OCI-LY7 (cell line): ENCODE results near the gene ZNF532. TPM values are rescaled to one million over a fixed set of nuclear protein-coding genes. Genes with fewer than 3 reads are reported as not detected.

Source experiments
- BruUV-seq: library from RNA; stranded (reverse); fragments of 400-500 nt; replicated peaks from 2 replicates; lab custom pipeline; 2021; lab: Mats Ljungman, UMichigan
- CTCF ChIA-PET: fragments of 300-600 bp; sonication (Branson Sonifier 250); formaldehyde crosslinking; loops from one replicate; lab custom pipeline; 2022; ENCODE audit warnings: antibody characterized with exemption; ENCODE audit not compliant: unreplicated experiment; lab: Charles Lee
- POLR2A ChIA-PET: fragments of 300-600 bp; sonication (Branson Sonifier 250); formaldehyde crosslinking; loops from one replicate; lab custom pipeline; 2022; ENCODE audit warnings: antibody characterized with exemption; lab: Charles Lee
- DNase-seq: peaks from one replicate; pipeline ENCODE4 v3.0.0-alpha.2; 2015; ENCODE audit warnings: low spot score
- H2AFZ ChIP-seq: fragments of 200-600 bp; sonication (generic), shearing (Covaris generic); 2 replicates; pipeline ENCODE4 v1.6.1; 2014; ENCODE audit warnings: mild to moderate bottlenecking, antibody characterized with exemption, low read length, moderate library complexity
- H3K27ac ChIP-seq: fragments of 200-600 bp; sonication (generic); 2 replicates; pipeline ENCODE4 v1.5.1; 2014; ENCODE audit warnings: mixed run types, low read depth, mild to moderate bottlenecking, moderate library complexity, low read length, inconsistent platforms; ENCODE audit not compliant: poor library complexity, severe bottlenecking
- H3K36me3 ChIP-seq: fragments of 200-600 bp; sonication (generic); 2 replicates; pipeline ENCODE4 v1.6.1; 2014; ENCODE audit warnings: mild to moderate bottlenecking, antibody characterized with exemption, low read length, moderate library complexity, mixed read lengths; ENCODE audit not compliant: insufficient read depth
- H3K4me1 ChIP-seq: fragments of 200-600 bp; sonication (generic); 2 replicates; pipeline ENCODE4 v1.5.1; 2014; ENCODE audit warnings: mild to moderate bottlenecking, low read length; ENCODE audit not compliant: insufficient read depth, poor library complexity, severe bottlenecking
- H3K4me2 ChIP-seq: fragments of 200-600 bp; sonication (generic); 2 replicates; pipeline ENCODE4 v1.6.1; 2014; ENCODE audit warnings: mild to moderate bottlenecking, low read length
- H3K4me3 ChIP-seq: fragments of 200-600 bp; sonication (generic); 2 replicates; pipeline ENCODE4 v1.5.1; 2014; ENCODE audit warnings: mild to moderate bottlenecking, low read depth, low read length; ENCODE audit not compliant: poor library complexity, severe bottlenecking
- H3K79me2 ChIP-seq: fragments of 200-600 bp; sonication (generic); 2 replicates; pipeline ENCODE4 v1.6.1; 2016; ENCODE audit warnings: low read depth, mild to moderate bottlenecking, low read length, moderate library complexity, mixed read lengths; ENCODE audit not compliant: insufficient read depth
- H3K9me2 ChIP-seq: fragments of 200-600 bp; sonication (generic); 2 replicates; pipeline ENCODE4 v1.6.1; 2016; ENCODE audit warnings: mild to moderate bottlenecking, low read length, mixed read lengths; ENCODE audit not compliant: insufficient read depth
- H3K9me3 ChIP-seq: fragments of 200-600 bp; sonication (generic); 2 replicates; pipeline ENCODE4 v1.6.1; 2014; ENCODE audit warnings: mild to moderate bottlenecking, mixed run types, low read length, mixed read lengths
- H4K20me1 ChIP-seq: fragments of 200-600 bp; sonication (generic); 2 replicates; pipeline ENCODE4 v1.6.1; 2014; ENCODE audit warnings: mild to moderate bottlenecking, antibody characterized with exemption, low read length, moderate library complexity, mixed read lengths; ENCODE audit not compliant: insufficient read depth
- EZH2phosphoT487 ChIP-seq: fragments of 200-600 bp; sonication (generic); IDR thresholded peaks from 2 replicates; pipeline ENCODE4 v1.6.1; 2018; ENCODE audit warnings: low read depth, borderline replicate concordance, mild to moderate bottlenecking, mixed run types, antibody characterized with exemption, low read length, moderate library complexity, mixed read lengths
- intact Hi-C: fragments of 100-400 bp; cut with micrococcal nuclease; formaldehyde crosslinking; loops from one replicate; pipeline ENCODE4 v1.10.0; 2022; ENCODE audit not compliant: unreplicated experiment
- total RNA-seq, 2 experiments: library from RNA; depleted of rRNA in 1 of 2; stranded (reverse); fragments of >200 nt in 1 of 2; shearing (Covaris generic) in 1 of 2; gene quantifications; 2 replicates each; pipeline ENCODE4 v1.2.3, GENCODE V29; 2014 to 2022
- TF ChIP-seq, protein P1 (sequence below): fragments of 200-600 bp; sonication (generic); conservative IDR thresholded peaks from 2 replicates; pipeline ENCODE4 v1.5.1; 2014; ENCODE audit warnings: mild to moderate bottlenecking, antibody characterized with exemption, low read length, moderate library complexity, mixed read lengths

Gene ZNF532
- total RNA-seq, 2 experiments from 2014 or later = 10.4 to 18.7 TPM

DNA sequence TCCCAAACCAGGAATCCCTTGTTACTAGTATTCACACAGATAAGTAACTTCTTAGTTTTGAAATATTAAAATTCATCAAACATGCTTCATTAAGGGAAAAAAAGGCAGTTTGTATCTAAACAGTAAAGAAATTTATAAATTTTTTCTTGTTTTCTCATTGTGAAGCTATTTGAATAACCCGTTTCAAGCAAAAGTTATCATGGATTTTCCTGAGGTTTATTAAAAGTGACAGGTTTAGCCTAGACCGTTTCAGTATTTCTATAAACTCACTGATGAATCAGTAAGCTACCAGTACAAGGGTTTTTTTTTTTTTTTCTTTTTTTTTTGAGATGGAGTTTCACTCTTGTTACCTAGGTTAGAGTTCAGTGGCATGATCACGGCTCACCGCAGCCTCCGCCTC, 20.0 kb downstream of the ZNF532 start:
- Histone ChIP-seq H3K4me1 (peaks cover 17% of the 10 kb centered on the region), H3K79me2 (no peaks in the 10 kb centered on the region), H3K9me3 (no peaks in the 10 kb centered on the region), H3K4me3 (no peak overlapping the region), H3K4me2 (no peak overlapping the region), H3K27ac (no peak overlapping the region), H4K20me1 (no peaks in the 10 kb centered on the region), H3K9me2 (no peaks in the 10 kb centered on the region), H2AFZ (no peak overlapping the region), H3K36me3 (0 out of 2 replicates have a peak, but pooled peaks cover 4% of the 10 kb centered on the region)
- ChIA-PET POLR2A (interaction anchor here (0.6 kb wide), 1 partner anchor 111 kb away, joined by 3 read pairs; no protein-coding TSS in a partner anchor), CTCF (no interaction called here)
- BruUV-seq = no TSS peak
- no peak for TF ChIP-seq EZH2phosphoT487
- TF ChIP-seq, protein P1, sequence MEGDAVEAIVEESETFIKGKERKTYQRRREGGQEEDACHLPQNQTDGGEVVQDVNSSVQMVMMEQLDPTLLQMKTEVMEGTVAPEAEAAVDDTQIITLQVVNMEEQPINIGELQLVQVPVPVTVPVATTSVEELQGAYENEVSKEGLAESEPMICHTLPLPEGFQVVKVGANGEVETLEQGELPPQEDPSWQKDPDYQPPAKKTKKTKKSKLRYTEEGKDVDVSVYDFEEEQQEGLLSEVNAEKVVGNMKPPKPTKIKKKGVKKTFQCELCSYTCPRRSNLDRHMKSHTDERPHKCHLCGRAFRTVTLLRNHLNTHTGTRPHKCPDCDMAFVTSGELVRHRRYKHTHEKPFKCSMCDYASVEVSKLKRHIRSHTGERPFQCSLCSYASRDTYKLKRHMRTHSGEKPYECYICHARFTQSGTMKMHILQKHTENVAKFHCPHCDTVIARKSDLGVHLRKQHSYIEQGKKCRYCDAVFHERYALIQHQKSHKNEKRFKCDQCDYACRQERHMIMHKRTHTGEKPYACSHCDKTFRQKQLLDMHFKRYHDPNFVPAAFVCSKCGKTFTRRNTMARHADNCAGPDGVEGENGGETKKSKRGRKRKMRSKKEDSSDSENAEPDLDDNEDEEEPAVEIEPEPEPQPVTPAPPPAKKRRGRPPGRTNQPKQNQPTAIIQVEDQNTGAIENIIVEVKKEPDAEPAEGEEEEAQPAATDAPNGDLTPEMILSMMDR = no peak
- intact Hi-C loops = no loop called here
- DNase-seq = no peak

DNA sequence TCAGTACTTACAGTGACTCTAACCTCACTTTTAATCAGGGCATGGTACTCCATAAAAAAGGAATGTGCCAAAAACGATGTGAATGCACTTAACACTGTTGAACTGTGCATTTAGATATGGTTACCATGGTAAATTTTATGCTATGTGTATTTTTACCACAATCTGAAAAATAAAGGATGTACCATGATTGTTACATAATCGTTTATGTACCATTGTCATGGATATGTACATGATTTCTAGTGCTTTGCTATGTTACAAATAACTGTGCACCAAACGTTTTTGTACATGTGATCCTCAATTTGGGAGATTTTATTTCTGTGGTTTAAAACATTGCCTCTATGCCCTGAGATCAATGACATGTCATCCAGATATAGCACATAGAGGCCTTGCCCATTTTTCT, 21.8 kb downstream of the ZNF532 start:
- CTCF ChIA-PET = no interaction called here
- Histone ChIP-seq H2AFZ (no peak overlapping the region), H3K4me3 (no peak overlapping the region), H3K27ac (no peak overlapping the region), H3K9me3 (no peaks in the 10 kb centered on the region), H3K36me3 (0 out of 2 replicates have a peak, but pooled peaks cover 4% of the 10 kb centered on the region), H3K4me2 (peak overlapping the region; percentile 55; the same call in 1 of the 2 replicates), H3K4me1 (peaks cover 17% of the 10 kb centered on the region), H3K79me2 (no peaks in the 10 kb centered on the region), H4K20me1 (no peaks in the 10 kb centered on the region), H3K9me2 (no peaks in the 10 kb centered on the region)
- intact Hi-C loops = no loop called here
- no peak for TF ChIP-seq EZH2phosphoT487
- TF ChIP-seq, protein P1 = no peak
- POLR2A ChIA-PET = no interaction called here
- no peak for DNase-seq
- BruUV-seq = no TSS peak

DNA sequence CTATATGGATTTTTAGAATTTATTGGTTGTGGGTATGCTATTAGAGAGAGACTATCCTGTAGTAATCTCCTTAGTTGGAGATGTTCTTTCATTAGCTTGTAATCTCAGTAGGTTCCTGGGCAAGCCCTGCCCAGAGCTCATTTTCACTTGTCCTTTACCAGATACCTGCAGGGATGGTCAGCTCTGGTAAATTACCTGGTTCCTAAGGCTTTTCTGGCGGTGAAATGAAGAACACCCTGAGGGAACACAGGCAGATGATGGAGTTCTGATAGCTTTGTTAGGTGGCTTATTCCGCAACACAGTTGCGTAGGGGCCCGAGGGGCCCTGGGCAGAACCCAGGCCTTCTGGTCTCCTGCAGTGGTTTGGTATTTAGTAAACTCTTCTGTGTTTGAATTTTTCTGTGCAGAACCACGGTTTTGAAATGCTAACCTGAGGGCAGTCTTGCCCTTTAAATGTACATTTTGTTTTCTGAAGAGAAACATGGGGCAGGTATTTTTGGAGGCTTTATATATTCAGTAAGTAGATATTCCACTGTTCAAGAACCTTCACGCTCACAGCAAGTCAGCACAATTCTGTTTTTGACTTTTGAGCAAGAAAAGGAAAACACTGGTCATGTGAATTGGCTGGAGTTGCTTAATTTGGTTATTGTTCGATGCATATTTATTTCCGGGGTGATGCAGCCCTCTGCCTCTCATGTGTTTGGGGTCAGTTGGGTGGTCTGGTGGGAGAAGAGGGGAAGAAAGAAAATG, 22.4 kb downstream of the ZNF532 start:
- H3K9me3 ChIP-seq = no peaks in the 10 kb centered on the region
- no peaks in the 10 kb centered on the region for H3K9me2 ChIP-seq
- peak overlapping the region; percentile 25; the same call in 1 of the 2 replicates for H2AFZ ChIP-seq
- H3K36me3 ChIP-seq = 0 out of 2 replicates have a peak, but pooled peaks cover 4% of the 10 kb centered on the region
- H3K4me2 ChIP-seq = peak overlapping the region; percentile 55
- H3K79me2 ChIP-seq = no peaks in the 10 kb centered on the region
- peak overlapping the region; percentile 45 for H3K27ac ChIP-seq
- no peak for DNase-seq
- POLR2A ChIA-PET = no interaction called here
- intact Hi-C loops = no loop called here
- no peaks in the 10 kb centered on the region for H4K20me1 ChIP-seq
- TF ChIP-seq, protein P1 = no peak
- TF ChIP-seq EZH2phosphoT487 = no peak
- CTCF ChIA-PET = no interaction called here
- peaks cover 21% of the 10 kb centered on the region for H3K4me1 ChIP-seq
- peak overlapping the region; percentile 43 for H3K4me3 ChIP-seq
- BruUV-seq = no TSS peak
